Measurements from ENCODE around the gene MALL. TPM values are rescaled to one million over a fixed set of nuclear protein-coding genes. Genes with fewer than 3 reads are reported as not detected.

MALL gene
- total and polyA plus RNA-seq, 2 experiments from 2014 or later: 5.9 to 9.3 TPM

GRCh38 chr2:110146945-110147332, 31.3 kb upstream of the MALL start:
- Histone ChIP-seq H3K36me3 (ENCODE audit: insufficient read depth) (no peaks in the 10 kb centered on the region), H3K4me2 (no peak overlapping the region), H2AFZ (no peak overlapping the region), H3K27ac (ENCODE audit: low read depth) (no peak overlapping the region), H3K27me3 (ENCODE audit: insufficient read depth) (no peaks in the 10 kb centered on the region), H4K20me1 (replicated peaks; ENCODE audit: insufficient read depth) (no peaks in the 10 kb centered on the region), H3F3A (replicated peaks; ENCODE audit: low read depth) (no peaks in the 10 kb centered on the region), H3K4me1 (ENCODE audit: insufficient read depth) (no peaks in the 10 kb centered on the region), H3K9me2 (ENCODE audit: insufficient read depth) (no peaks in the 10 kb centered on the region), H3K4me3 (no peak overlapping the region), H3K79me2 (replicated peaks; ENCODE audit: insufficient read depth) (no peaks in the 10 kb centered on the region)
- peaks cover 10% of the 10 kb centered on the region for H3K9me3 Mint-ChIP-seq
- ATAC-seq (no peak), DNase-seq (ENCODE audit: low spot score) (no peak)
- H3K36me3 Mint-ChIP-seq (ENCODE audit: low read depth): peaks cover 3% of the 10 kb centered on the region
- TF ChIP-seq ZNF462 (CRISPR knock-in tag; IDR thresholded peaks at IDR 0.05) (no peak), REST (IDR thresholded peaks at IDR 0.05; ENCODE audit: unreplicated experiment) (no peak), ETS1 (IDR thresholded peaks at IDR 0.05) (no peak)
- no peak overlapping the region for H3K27ac Mint-ChIP-seq
- H3K27me3 Mint-ChIP-seq (ENCODE audit: insufficient read depth, low read depth, poor library complexity): no peaks in the 10 kb centered on the region
- H3K4me3 Mint-ChIP-seq: no peak overlapping the region
- H3K4me1 Mint-ChIP-seq: no peaks in the 10 kb centered on the region

All from GM23338 (cell line).